ENCODE measurements around the gene CENPO.
A peak's percentile ranks its signal among the peaks of the same experiment; 100 is the strongest.

Gene CENPO

GRCh38 chr2:24824071-24824588 is 30.9 kb downstream of the CENPO start:
- Histone ChIP-seq H3K27me3 (no peaks in the 10 kb centered on the region), H3K4me3 (ENCODE audit: low read depth in 1 of 2, low read length in 1 of 2) (no peak overlapping the region), H3K27ac (no peak overlapping the region), H3K36me3 (peaks cover 43% of the 10 kb centered on the region), H3K9me3 (no peaks in the 10 kb centered on the region), H3K4me1 (ENCODE audit: control insufficient read depth in 1 of 2, insufficient read depth in 1 of 2, low read depth in 1 of 2, low read length in 1 of 2) (no peaks in the 10 kb centered on the region)
- TF ChIP-seq CTCF (IDR thresholded peaks at IDR 0.05) = no peak

- Histone ChIP-seq H3K27ac (no peak overlapping the region), H3K36me3 (peaks cover 32% of the 10 kb centered on the region), H3K27me3 (no peaks in the 10 kb centered on the region), H3K4me3 (ENCODE audit: low read depth in 1 of 2, low read length in 1 of 2) (no peak overlapping the region), H3K9me3 (no peaks in the 10 kb centered on the region), H3K4me1 (ENCODE audit: control insufficient read depth in 1 of 2, insufficient read depth in 1 of 2, low read depth in 1 of 2, low read length in 1 of 2) (no peaks in the 10 kb centered on the region)
- peak; percentile 66 for TF ChIP-seq CTCF (IDR thresholded peaks at IDR 0.05)
Observed at GRCh38 chr2:24824966-24825882, 32.0 kb downstream of the CENPO start.

- H3K27ac ChIP-seq = no peak overlapping the region
- no peak for TF ChIP-seq CTCF (IDR thresholded peaks at IDR 0.05)
- H3K4me1 ChIP-seq (ENCODE audit: control insufficient read depth in 1 of 2, insufficient read depth in 1 of 2, low read depth in 1 of 2, low read length in 1 of 2) = no peaks in the 10 kb centered on the region
- H3K36me3 ChIP-seq = peaks cover 23% of the 10 kb centered on the region
- no peaks in the 10 kb centered on the region for H3K9me3 ChIP-seq
- no peaks in the 10 kb centered on the region for H3K27me3 ChIP-seq
- no peak overlapping the region for H3K4me3 ChIP-seq (ENCODE audit: low read depth in 1 of 2, low read length in 1 of 2)
Observed at GRCh38 chr2:24825883-24826772, 32.9 kb downstream of the CENPO start.

- Histone ChIP-seq H3K4me3 (ENCODE audit: low read depth in 1 of 2, low read length in 1 of 2) (no peak overlapping the region), H3K27ac (no peak overlapping the region), H3K4me1 (ENCODE audit: control insufficient read depth in 1 of 2, insufficient read depth in 1 of 2, low read depth in 1 of 2, low read length in 1 of 2) (no peaks in the 10 kb centered on the region), H3K9me3 (no peaks in the 10 kb centered on the region), H3K27me3 (no peaks in the 10 kb centered on the region), H3K36me3 (peaks cover 17% of the 10 kb centered on the region)
- TF ChIP-seq CTCF (IDR thresholded peaks at IDR 0.05) = no peak
Observed at GRCh38 chr2:24826773-24827145, 33.5 kb downstream of the CENPO start.

GRCh38 chr2:24827321-24828237 is 34.4 kb downstream of the CENPO start:
- Histone ChIP-seq H3K4me1 (ENCODE audit: control insufficient read depth in 1 of 2, insufficient read depth in 1 of 2, low read depth in 1 of 2, low read length in 1 of 2) (no peaks in the 10 kb centered on the region), H3K27me3 (no peaks in the 10 kb centered on the region), H3K4me3 (ENCODE audit: low read depth in 1 of 2, low read length in 1 of 2) (no peak overlapping the region), H3K27ac (no peak overlapping the region), H3K9me3 (no peaks in the 10 kb centered on the region), H3K36me3 (peaks cover 13% of the 10 kb centered on the region)
- peak; percentile 64 for TF ChIP-seq CTCF (IDR thresholded peaks at IDR 0.05)
